GM19463 (cell line): ENCODE results near the gene CCDC18.
A peak's percentile ranks its signal among the peaks of the same experiment; 100 is the strongest.
"Not testable (repeated sequence)": the region's sequence is repeated elsewhere in the genome, so short reads cannot be mapped to it uniquely, and the experiment has no call there.

Experiments
- ATAC-seq: cut with Tn5 transposase; IDR thresholded peaks from one replicate; pipeline ENCODE4 v1.9.1; 2021; ENCODE audit warnings: mild to moderate bottlenecking, moderate library complexity; ENCODE audit not compliant: unreplicated experiment

CCDC18 gene

GRCh38 chr1:93180723-93181613 lies at the start of gene CCDC18:
TSS of gene CCDC18 (plus strand) at chr1:93180724. CDS start at chr1:93183362, 2,638 bp downstream.
- ATAC-seq = peak; percentile 1

GRCh38 chr1:93132638-93133037 lies 47.9 kb upstream of the CCDC18 start:
- no peak for ATAC-seq

- no peak for ATAC-seq
These were observed 44.1 kb upstream of the CCDC18 start for GRCh38 chr1:93136445-93136844.

- ATAC-seq = no peak
These were observed 42.8 kb upstream of the CCDC18 start for GRCh38 chr1:93137604-93138292.

- no peak for ATAC-seq
These were observed 40.4 kb upstream of the CCDC18 start for GRCh38 chr1:93140106-93140505.

- ATAC-seq = no peak
These were observed 38.4 kb upstream of the CCDC18 start for GRCh38 chr1:93142161-93142560.

GRCh38 chr1:93143136-93143535 lies 37.4 kb upstream of the CCDC18 start:
- ATAC-seq = peak; percentile 73

- ATAC-seq = no peak
These were observed 36.8 kb upstream of the CCDC18 start for GRCh38 chr1:93143769-93144168.

GRCh38 chr1:93148001-93148400 lies 32.5 kb upstream of the CCDC18 start:
- no peak for ATAC-seq

GRCh38 chr1:93150729-93151128 lies 29.8 kb upstream of the CCDC18 start:
- ATAC-seq = no peak

- ATAC-seq = no peak
These were observed 29.1 kb upstream of the CCDC18 start for GRCh38 chr1:93151474-93151873.

- no peak for ATAC-seq
These were observed 27.7 kb upstream of the CCDC18 start for GRCh38 chr1:93152835-93153234.

GRCh38 chr1:93154898-93155297 lies 25.6 kb upstream of the CCDC18 start:
- ATAC-seq = no peak

GRCh38 chr1:93155335-93155734 lies 25.2 kb upstream of the CCDC18 start:
- no peak for ATAC-seq

GRCh38 chr1:93159337-93159736 lies 21.2 kb upstream of the CCDC18 start:
- ATAC-seq = no peak

- not testable (repeated sequence) for ATAC-seq
These were observed 17.2 kb upstream of the CCDC18 start for GRCh38 chr1:93163314-93163713.

- ATAC-seq = no peak
These were observed 15.7 kb upstream of the CCDC18 start for GRCh38 chr1:93164816-93165215.

- ATAC-seq = not testable (repeated sequence)
These were observed 14.6 kb upstream of the CCDC18 start for GRCh38 chr1:93165895-93166294.

GRCh38 chr1:93167006-93167405 lies 13.5 kb upstream of the CCDC18 start:
- ATAC-seq = no peak

- not testable (repeated sequence) for ATAC-seq
These were observed 10.3 kb upstream of the CCDC18 start for GRCh38 chr1:93170141-93170678.

GRCh38 chr1:93171549-93172034 lies 8.9 kb upstream of the CCDC18 start:
- no peak for ATAC-seq

- ATAC-seq = no peak
These were observed 7.7 kb upstream of the CCDC18 start for GRCh38 chr1:93172778-93173177.
